NCI-H1417 (cell line): ENCODE results near the gene CEBPA.

Source experiments
- DNase-seq, 3 experiments: peaks; one replicate each; lab custom pipeline; 2025; lab: John Stamatoyannopoulos, UW

Gene CEBPA

DNA sequence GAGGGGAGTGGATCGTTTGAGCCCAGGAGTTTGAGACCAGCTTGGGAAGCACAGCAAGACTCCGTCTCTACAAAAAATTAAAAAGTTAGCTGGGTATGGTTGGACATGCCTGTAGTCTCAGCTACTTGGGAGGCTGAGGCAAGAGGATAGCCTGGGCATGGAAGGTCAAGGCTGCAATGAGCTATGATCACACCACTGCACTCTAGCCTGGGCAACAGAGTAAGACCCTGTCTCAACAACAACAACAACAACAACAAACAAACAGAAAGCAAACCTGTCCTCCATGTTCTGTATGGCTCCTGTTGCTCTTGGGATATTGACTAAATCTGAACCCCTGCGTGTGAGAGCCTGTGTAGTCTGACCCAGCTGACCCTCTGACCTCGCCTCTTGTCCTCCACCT lies 14.9 kb downstream of the CEBPA start:
- DNase-seq, result no peak

GRCh38 chr19:33286899-33287298 lies 15.4 kb downstream of the CEBPA start:
- DNase-seq, result no peak

DNA sequence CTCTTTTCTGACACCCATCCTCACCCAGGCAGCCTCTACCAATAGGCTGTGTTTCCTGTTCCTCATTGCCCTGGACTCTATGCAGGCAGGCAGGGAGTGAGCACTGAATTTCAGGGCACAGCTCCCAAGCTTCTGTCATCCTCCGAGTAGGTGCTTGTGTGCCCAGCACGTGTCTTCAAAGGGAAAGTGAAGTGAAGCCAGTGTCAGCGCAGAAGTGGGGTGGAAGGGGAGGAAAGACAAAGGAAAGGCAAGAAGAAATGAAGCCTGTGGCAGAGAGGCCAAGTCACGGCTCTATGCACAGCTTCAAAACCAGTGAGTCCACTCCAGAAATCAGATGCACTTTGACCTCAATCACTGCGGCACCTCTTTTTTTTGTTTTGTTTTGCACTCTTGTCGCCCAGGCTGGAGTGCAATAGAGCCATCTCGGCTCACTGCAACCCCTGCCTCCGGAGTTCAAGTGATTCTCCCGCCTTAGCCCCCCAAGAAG lies 16.9 kb downstream of the CEBPA start:
- DNase-seq, result no peak

GRCh38 chr19:33284756-33285155 lies 17.6 kb downstream of the CEBPA start:
- DNase-seq, result no peak

GRCh38 chr19:33284146-33284643 lies 18.1 kb downstream of the CEBPA start:
- DNase-seq, result no peak

DNA sequence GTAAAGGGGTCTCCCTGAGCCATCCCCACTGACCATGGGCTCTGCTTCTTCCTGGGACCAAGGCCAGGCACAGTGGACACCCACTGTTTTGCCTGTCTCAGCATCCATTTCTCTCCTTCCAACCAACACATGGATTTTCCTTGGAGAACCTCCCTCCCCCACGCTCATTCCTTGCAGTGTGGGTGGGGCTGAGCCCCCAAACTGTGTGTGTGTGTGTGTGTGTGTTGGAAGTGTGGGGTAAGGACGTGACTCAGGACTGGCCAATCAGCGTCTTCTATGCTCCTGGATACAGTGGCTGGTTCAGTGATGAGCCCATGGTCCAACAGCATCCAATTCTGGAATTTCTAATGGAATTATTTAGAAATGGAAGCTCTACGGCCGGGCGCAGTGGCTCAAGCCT lies 18.7 kb downstream of the CEBPA start:
- no peak for DNase-seq

- no peak for DNase-seq
Observed at GRCh38 chr19:33282036-33282671, 20.2 kb downstream of the CEBPA start.

GRCh38 chr19:33281296-33281926 lies 20.9 kb downstream of the CEBPA start:
- no peak for DNase-seq

DNA sequence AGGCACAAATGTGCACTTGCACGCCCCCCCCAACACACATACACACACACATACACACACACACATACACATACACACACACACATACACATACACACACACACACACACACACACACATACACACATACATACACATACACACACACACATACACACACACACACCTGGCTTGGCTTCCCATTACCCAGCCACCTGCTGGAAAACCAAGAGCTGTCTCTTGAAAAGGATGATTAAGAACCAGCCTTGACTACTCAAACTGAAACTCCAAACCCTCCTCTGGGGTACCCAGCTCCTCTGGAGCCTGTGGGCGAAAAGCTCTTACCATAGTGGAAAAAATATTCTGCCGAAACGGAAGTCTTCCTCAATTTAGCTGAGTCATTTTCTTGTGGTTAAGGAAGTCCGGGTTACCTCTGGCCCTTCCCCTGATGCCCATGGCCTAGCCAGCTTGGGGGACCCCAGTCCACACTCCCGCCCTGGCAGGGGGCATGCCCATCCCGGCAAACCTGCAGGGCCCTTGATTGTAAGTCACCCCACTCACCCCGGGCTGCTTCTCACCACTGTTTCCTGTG lies 21.9 kb downstream of the CEBPA start:
- DNase-seq, result peak in 1 of 3 experiments; percentile 18

- DNase-seq, result peak; percentile 12 to 56 (median 28)
Observed at GRCh38 chr19:33279430-33280350, 22.6 kb downstream of the CEBPA start.

DNA sequence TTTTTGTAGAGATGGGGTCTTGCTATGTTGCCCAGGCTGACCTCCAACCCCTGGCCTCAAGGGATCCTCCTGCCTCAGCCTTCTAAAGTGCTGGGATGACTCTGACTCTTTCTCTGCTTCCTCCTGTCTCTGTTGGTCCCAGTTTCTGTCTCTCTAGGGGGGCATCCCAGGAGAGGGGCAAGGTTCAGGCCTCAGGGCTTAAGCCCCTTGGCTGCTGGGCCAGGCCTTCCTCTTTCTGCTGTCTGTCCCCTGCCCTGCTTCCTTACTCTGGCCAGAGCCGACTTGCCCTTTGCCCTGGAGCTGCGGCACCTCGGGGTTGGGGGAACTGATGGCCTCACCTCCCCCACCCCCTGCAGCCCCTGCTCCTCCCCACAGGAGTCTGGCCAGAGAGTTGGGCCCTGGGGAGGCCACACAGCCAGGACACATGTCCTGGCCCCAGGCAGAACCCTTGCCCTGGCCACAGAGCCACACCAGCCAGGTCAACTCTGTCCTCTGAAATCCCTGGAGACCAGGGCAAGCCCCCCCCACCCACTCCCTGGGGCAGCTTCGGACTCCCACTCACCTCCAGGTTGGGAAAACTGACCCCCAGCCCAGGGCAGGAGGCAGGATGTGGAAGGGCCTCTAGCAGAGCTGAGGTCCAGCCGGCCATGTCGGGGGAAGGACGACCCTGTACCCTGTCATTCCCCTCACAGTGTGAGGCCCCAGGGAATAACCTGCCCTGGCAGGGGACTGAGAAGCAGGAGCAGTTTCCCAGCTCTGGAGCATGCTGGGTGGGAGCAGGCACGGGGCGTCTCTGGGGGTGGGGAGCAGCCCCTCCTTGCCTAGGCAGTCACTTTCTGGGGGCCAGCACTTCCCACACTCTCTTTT lies 23.7 kb downstream of the CEBPA start:
- no peak for DNase-seq

DNA sequence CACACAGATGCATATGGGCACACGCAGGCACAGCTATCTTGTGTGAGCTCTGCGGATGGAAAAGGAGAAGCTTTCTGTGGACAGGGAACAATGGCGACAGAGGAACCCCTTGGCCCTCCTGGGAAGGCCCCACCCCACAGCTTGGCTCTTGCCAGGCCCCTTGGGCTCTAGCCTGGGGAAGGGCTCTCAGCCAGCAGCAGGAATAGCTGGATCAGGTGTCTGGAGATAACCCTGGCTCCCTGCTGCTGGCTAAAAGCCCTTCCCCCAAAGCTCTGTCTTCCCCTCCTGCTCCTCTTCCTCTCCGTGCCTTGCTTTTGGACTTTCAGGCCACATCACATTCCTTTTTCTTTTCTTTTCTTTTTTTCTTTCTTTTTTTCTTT lies 24.3 kb downstream of the CEBPA start:
- no peak for DNase-seq

- DNase-seq, result no peak
Observed at GRCh38 chr19:33277434-33277833, 24.9 kb downstream of the CEBPA start.

- DNase-seq, result no peak
Observed at GRCh38 chr19:33275933-33276619, 26.3 kb downstream of the CEBPA start.

DNA sequence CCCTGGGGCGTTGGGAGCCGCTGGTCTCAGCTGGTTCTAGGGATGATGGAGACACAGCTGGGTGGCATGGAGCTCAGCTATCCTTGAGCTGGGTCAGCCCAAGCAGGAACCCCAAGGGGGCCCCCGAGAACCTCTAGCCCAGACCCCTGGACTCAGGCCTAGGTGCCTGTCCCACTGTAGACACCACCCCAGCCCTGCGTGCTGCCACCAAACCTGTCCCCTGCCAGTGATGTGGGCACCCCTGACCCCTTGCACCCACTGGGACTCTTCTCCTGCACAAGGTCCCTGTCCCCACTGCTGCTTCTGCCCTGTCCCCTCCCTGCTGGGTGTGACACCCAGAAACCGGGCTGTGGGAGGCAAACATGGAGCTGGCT lies 26.8 kb downstream of the CEBPA start:
- DNase-seq, result no peak

GRCh38 chr19:33274663-33275558 lies 27.4 kb downstream of the CEBPA start:
- no peak for DNase-seq

DNA sequence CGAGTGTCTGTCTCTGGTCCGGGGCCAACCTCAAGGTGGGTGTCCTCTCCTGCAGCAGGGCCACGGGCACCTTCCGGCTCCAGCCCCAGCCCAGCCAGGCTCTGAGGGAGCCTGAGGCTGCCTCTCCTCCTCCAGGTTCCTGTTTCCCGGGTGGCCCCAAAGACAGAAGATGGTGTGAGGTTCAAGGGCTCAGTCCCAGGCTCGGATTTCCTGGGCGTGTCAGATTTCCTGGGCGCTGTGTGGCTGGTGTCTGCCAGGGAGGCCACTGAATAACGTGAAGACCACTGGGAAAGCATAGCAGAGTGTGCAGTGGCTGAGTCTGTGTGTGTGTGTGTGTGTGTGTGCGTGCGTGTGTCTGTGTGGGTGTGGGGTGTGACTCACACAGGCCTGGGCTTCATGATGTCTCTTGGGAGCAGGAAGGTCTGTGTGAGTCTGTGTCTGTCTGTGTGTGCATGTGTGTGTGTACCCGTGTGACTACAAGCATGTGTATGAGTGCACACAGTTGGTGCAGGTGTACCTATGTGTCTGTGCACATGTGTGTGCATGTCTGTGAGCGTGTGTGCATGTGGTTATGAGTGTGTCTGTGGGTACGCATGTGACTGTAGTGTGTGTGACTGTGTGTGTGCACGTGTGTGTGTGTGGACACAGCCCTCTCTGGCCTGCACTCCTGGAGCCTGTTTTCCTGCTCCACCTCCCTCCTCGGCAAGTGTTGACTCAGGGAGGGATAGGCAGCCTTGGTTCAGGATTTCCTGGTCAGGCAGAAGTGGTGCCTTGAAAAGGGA lies 28.3 kb downstream of the CEBPA start:
- peak in 1 of 3 experiments; percentile 10 for DNase-seq

- no peak for DNase-seq
Observed at GRCh38 chr19:33273065-33273736, 29.1 kb downstream of the CEBPA start.
